Measurements from ENCODE around the gene ECE1.

The ECE1 gene

DNA sequence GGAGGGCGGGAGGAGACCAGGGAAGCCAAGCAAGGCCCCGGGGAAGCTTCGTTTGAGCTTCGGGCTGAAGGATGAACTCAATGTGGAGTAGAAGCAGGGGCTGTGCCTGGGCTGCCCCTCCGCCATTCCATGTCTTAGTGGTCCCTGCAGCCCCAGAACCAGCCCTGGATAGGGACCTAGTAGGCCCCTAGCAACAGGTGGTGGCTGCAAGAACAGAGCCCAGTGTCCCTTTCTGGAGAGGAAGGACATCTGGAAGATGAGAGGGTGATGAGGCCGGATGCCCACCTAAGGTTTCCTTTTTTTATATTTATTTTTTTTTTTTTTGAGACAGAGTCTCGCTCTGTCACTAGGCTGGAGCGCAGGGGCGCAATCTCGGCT lies 27.2 kb downstream of the ECE1 start:
- Histone ChIP-seq H3K4me1 (ENCODE audit: control extremely low read depth in 1 of 4, control insufficient read depth in 4 of 4, insufficient read depth in 4 of 4, low read length in 3 of 4) (peaks cover 0 to 25% (median 18%) of the 10 kb centered on the region in 4 experiments), H3K4me3 (ENCODE audit: control insufficient read depth in 1 of 7, extremely low read depth in 1 of 7, insufficient read depth in 4 of 7, low read depth in 2 of 7, low read length in 6 of 7) (no peak overlapping the region), H3K27me3 (replicated peaks in 2 of 5; ENCODE audit: control insufficient read depth in 4 of 5, insufficient read depth in 5 of 5, low read length in 4 of 5) (peaks cover 0 to 3% (median 0%) of the 10 kb centered on the region in 5 experiments), H3K36me3 (ENCODE audit: control insufficient read depth in 4 of 4, insufficient read depth in 4 of 4, low read length in 3 of 4) (peaks cover 0 to 2% (median 0%) of the 10 kb centered on the region in 4 experiments), H3K27ac (ENCODE audit: insufficient read depth in 1 of 2, low read depth in 1 of 2, low read length in 2 of 2, poor library complexity in 1 of 2, severe bottlenecking in 2 of 2) (no peak overlapping the region), H3K9me3 (ENCODE audit: control extremely low read depth in 1 of 5, control insufficient read depth in 4 of 5, insufficient read depth in 2 of 5, low read depth in 1 of 5, low read length in 4 of 5) (no peaks in the 10 kb centered on the region)
- ChIA-PET POLR2A (no interaction called here), CTCF (interaction anchor here (1.8 to 4.6 kb wide), 3 partner anchors 30 to 106 kb away, joined by 8 to 33 read pairs (median 14); no protein-coding TSS in a partner anchor)
- 94% methylated on average over 2 of the region's 10 CpGs for WGBS (ENCODE audit: insufficient coverage)
- DNase-seq: no peak

DNA sequence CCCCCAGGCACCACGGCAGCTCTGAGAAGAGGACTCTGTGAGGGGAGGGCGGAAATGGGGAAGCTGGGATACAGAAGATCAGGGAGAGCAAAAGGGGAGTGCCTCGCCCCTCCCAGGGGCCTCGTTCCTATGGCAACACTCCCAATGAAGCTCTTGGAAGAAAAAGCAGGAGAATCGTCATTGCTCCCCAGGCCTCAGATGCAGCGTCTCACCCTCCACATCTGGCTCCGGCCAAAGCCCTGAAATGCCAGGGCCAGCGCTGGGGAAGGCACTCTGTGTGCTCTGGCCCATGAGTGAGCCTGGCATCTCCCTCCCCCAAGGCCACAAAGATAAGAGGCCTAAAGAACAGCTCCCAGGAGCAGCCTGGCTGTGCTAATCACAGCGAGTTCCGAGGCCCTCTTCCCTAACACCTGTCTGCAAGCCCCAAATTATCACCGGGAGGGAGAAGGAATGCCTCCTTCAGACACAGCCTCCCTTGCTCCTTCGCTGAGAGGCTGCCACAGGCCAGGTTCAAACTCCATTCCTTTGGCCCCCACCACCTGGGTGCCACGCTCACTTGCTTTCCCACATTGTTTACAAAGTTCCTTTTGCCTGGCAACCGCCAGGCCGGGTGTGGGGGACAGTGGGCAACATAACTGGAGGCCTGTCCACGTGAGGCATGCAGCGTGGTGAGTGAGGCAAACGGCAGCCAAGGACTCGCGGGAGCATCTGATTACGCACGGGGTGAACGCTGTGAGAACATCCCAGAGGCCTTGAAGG lies 27.8 kb downstream of the ECE1 start:
- WGBS (ENCODE audit: insufficient coverage): 80% methylated on average over 22 of the region's 23 CpGs
- Histone ChIP-seq H3K36me3 (ENCODE audit: control insufficient read depth in 4 of 4, insufficient read depth in 4 of 4, low read length in 3 of 4) (no peaks in the 10 kb centered on the region), H3K4me3 (ENCODE audit: control insufficient read depth in 1 of 7, extremely low read depth in 1 of 7, insufficient read depth in 4 of 7, low read depth in 2 of 7, low read length in 6 of 7) (peak overlapping the region in 3 of 7 experiments; percentile 19 to 58 (median 27)), H3K4me1 (ENCODE audit: control extremely low read depth in 1 of 4, control insufficient read depth in 4 of 4, insufficient read depth in 4 of 4, low read length in 3 of 4) (peaks cover 0 to 25% (median 18%) of the 10 kb centered on the region in 4 experiments), H3K27ac (ENCODE audit: insufficient read depth in 1 of 2, low read depth in 1 of 2, low read length in 2 of 2, poor library complexity in 1 of 2, severe bottlenecking in 2 of 2) (peak overlapping the region in 1 of 2 experiments; percentile 27), H3K27me3 (replicated peaks in 2 of 5; ENCODE audit: control insufficient read depth in 4 of 5, insufficient read depth in 5 of 5, low read length in 4 of 5) (peaks cover 0 to 3% (median 0%) of the 10 kb centered on the region in 5 experiments), H3K9me3 (ENCODE audit: control extremely low read depth in 1 of 5, control insufficient read depth in 4 of 5, insufficient read depth in 2 of 5, low read depth in 1 of 5, low read length in 4 of 5) (no peaks in the 10 kb centered on the region)
- CTCF ChIA-PET: interaction anchor here (0.6 to 9.5 kb wide), 12 partner anchors 9 to 107 kb away, joined by 3 to 131 read pairs (median 4); no protein-coding TSS in a partner anchor
- POLR2A ChIA-PET: interaction anchor here (0.6 to 0.9 kb wide), 2 partner anchors 83 to 106 kb away, joined by 3 read pairs; no protein-coding TSS in a partner anchor
- DNase-seq: peak in 2 of 3 donors; percentile 18 to 23

DNA sequence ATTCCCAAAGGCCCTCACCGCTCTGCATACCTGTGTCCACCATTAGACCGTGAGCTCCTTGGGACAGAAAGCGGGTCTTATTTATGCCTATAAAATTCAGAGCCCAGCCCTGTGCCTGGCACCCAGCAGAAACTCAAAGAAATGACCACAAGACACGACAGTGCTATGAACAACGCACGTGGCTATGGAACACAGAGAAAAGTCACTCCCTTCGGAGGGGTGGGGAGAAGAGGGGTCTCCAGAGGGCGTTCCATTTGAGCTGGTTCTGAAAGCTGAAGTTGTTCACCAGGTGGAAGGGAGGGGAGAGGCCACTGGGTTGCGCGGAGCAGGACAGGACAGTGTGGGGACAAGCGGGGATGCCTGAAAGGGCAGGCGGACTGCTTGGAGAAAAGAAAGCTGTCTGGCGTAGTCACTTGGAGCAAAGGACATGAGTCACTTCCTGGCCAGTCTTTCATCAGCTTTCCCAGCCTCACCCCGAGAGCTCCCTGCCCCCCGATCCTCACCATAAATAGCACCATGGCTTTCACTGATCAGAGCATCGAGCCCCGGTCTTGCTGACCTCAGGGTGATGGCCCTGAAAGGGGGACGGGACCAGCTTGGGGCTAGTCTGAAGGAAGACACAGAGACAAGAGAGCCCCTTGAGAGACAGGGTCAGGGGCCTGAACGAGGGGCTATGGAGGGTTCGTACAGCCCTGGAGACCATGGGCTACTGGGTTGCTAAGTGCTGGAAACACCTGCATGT lies 28.5 kb downstream of the ECE1 start:
- POLR2A ChIA-PET: interaction anchor here (0.6 to 0.9 kb wide), 2 partner anchors 83 to 107 kb away, joined by 3 read pairs; no protein-coding TSS in a partner anchor

DNA sequence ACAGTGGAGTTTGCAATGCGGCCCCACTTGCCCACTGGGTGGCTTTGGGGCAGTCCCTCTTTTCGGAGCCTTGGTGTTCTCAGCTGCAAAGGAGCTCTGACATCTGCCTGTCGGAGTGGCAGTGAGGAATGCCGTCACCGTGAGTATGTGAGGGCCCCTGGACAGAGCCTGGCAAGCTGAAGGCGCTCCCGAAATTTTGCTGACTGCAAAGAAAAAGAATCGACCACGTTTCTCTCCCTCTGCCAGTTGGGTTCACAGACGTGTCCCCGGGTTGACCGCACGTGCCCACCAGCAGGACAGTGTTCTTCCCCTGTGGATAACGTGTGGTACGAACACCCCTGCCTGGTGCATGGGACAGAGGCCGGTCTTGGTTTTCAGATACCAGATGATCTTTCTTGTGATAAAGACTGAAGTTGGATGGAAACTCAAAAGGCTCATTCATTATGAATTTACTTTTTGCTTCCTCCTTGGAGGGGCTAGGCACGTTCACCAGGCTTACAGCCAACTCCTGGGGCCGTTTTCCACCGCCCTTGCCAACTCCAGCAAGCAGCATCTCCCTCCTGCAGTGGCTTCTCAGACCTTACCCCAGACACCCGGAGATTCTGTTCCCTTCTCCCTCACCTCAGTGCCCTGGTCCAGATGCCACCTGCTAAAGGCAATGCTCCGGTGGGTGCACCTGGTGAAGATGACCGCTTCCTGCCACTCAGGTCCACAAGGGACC lies 29.7 kb downstream of the ECE1 start:
- 95% methylated on average over 20 of the region's 22 CpGs for WGBS (ENCODE audit: insufficient coverage)
- CTCF ChIA-PET: interaction anchor here (0.8 to 9.5 kb wide), 6 partner anchors 9 to 109 kb away, joined by 3 to 159 read pairs (median 24); no protein-coding TSS in a partner anchor
- no peaks in the 10 kb centered on the region for H3K9me3 ChIP-seq (ENCODE audit: control extremely low read depth in 1 of 5, control insufficient read depth in 4 of 5, insufficient read depth in 2 of 5, low read depth in 1 of 5, low read length in 4 of 5)
- DNase-seq: no peak
- H3K36me3 ChIP-seq (ENCODE audit: control insufficient read depth in 4 of 4, insufficient read depth in 4 of 4, low read length in 3 of 4): no peaks in the 10 kb centered on the region
- H3K4me3 ChIP-seq (ENCODE audit: control insufficient read depth in 1 of 7, extremely low read depth in 1 of 7, insufficient read depth in 4 of 7, low read depth in 2 of 7, low read length in 6 of 7): no peak overlapping the region
- POLR2A ChIA-PET: no interaction called here
- peaks cover 0 to 25% (median 18%) of the 10 kb centered on the region in 4 experiments for H3K4me1 ChIP-seq (ENCODE audit: control extremely low read depth in 1 of 4, control insufficient read depth in 4 of 4, insufficient read depth in 4 of 4, low read length in 3 of 4)
- no peak overlapping the region for H3K27ac ChIP-seq (ENCODE audit: insufficient read depth in 1 of 2, low read depth in 1 of 2, low read length in 2 of 2, poor library complexity in 1 of 2, severe bottlenecking in 2 of 2)
- peaks cover 0 to 3% (median 0%) of the 10 kb centered on the region in 5 experiments for H3K27me3 ChIP-seq (replicated peaks in 2 of 5; ENCODE audit: control insufficient read depth in 4 of 5, insufficient read depth in 5 of 5, low read length in 4 of 5)

More for the DNA sequence above, 28.5 kb downstream of the ECE1 start:
- Histone ChIP-seq H3K4me1 (ENCODE audit: control extremely low read depth in 1 of 4, control insufficient read depth in 4 of 4, insufficient read depth in 4 of 4, low read length in 3 of 4) (peaks cover 0 to 25% (median 18%) of the 10 kb centered on the region in 4 experiments), H3K36me3 (ENCODE audit: control insufficient read depth in 4 of 4, insufficient read depth in 4 of 4, low read length in 3 of 4) (no peaks in the 10 kb centered on the region), H3K9me3 (ENCODE audit: control extremely low read depth in 1 of 5, control insufficient read depth in 4 of 5, insufficient read depth in 2 of 5, low read depth in 1 of 5, low read length in 4 of 5) (no peaks in the 10 kb centered on the region), H3K27me3 (replicated peaks in 2 of 5; ENCODE audit: control insufficient read depth in 4 of 5, insufficient read depth in 5 of 5, low read length in 4 of 5) (peaks cover 0 to 3% (median 0%) of the 10 kb centered on the region in 5 experiments), H3K27ac (ENCODE audit: insufficient read depth in 1 of 2, low read depth in 1 of 2, low read length in 2 of 2, poor library complexity in 1 of 2, severe bottlenecking in 2 of 2) (peak overlapping the region in 1 of 2 experiments; percentile 27), H3K4me3 (ENCODE audit: control insufficient read depth in 1 of 7, extremely low read depth in 1 of 7, insufficient read depth in 4 of 7, low read depth in 2 of 7, low read length in 6 of 7) (peak overlapping the region in 3 of 7 experiments; percentile 19 to 58 (median 27))
- CTCF ChIA-PET: interaction anchor here (0.6 to 9.5 kb wide), 13 partner anchors 8 to 107 kb away, joined by 3 to 131 read pairs (median 4); no protein-coding TSS in a partner anchor
- WGBS (ENCODE audit: insufficient coverage): 28% methylated on average over 16 of the region's 20 CpGs
- peak; percentile 71 to 90 (median 82) for DNase-seq

DNA sequence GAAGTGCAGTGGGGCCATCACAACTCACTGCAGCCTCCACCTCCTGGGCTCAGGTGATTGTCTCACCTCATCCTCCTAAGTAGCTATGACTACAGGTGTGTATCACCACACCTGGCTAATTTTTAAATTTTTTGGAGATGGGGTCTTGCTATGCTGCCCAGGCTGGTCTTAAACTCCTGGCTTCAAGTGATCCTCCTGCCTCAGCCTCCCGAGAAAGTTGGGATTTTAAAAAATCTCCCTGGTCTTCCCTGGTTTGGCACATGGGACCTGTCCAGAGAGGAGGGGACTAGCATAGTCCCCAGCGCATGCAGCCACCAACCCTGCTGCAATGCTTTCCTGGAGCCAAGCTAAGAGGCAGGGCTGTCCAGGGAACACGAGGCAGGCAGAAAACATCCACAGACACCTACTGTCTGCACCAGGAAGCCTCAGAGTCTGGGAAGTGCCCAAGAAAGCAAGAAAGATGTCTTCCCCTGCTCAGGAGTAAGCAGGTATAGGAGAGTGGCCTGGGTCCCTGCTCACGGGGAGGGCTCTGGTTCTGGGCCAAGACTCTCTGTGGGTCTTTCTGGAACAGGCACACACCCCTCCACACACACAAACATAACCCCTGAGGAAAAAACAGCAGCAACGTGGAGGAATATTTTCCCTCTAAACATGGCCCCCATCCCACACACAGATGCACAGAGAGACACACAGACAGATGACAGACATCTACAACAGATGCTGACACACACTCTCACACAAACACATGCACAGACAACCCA lies 30.8 kb downstream of the ECE1 start:
- H3K4me1 ChIP-seq (ENCODE audit: control extremely low read depth in 1 of 4, control insufficient read depth in 4 of 4, insufficient read depth in 4 of 4, low read length in 3 of 4): peaks cover 0 to 28% (median 20%) of the 10 kb centered on the region in 4 experiments
- ChIA-PET CTCF (interaction anchor here (7.6 to 9.5 kb wide), 2 partner anchors 12 to 109 kb away, joined by 131 to 159 read pairs; no protein-coding TSS in a partner anchor), POLR2A (no interaction called here)
- no peak overlapping the region for H3K27ac ChIP-seq (ENCODE audit: insufficient read depth in 1 of 2, low read depth in 1 of 2, low read length in 2 of 2, poor library complexity in 1 of 2, severe bottlenecking in 2 of 2)
- 72% methylated on average over 4 of the region's 5 CpGs for WGBS (ENCODE audit: insufficient coverage)
- H3K27me3 ChIP-seq (replicated peaks in 2 of 5; ENCODE audit: control insufficient read depth in 4 of 5, insufficient read depth in 5 of 5, low read length in 4 of 5): peaks cover 0 to 3% (median 0%) of the 10 kb centered on the region in 5 experiments
- no peaks in the 10 kb centered on the region for H3K9me3 ChIP-seq (ENCODE audit: control extremely low read depth in 1 of 5, control insufficient read depth in 4 of 5, insufficient read depth in 2 of 5, low read depth in 1 of 5, low read length in 4 of 5)
- H3K4me3 ChIP-seq (ENCODE audit: control insufficient read depth in 1 of 7, extremely low read depth in 1 of 7, insufficient read depth in 4 of 7, low read depth in 2 of 7, low read length in 6 of 7): no peak overlapping the region
- DNase-seq: no peak
- H3K36me3 ChIP-seq (ENCODE audit: control insufficient read depth in 4 of 4, insufficient read depth in 4 of 4, low read length in 3 of 4): no peaks in the 10 kb centered on the region
